A673 (cell line): ENCODE results near the gene PHAF1. TPM values are rescaled to one million over a fixed set of nuclear protein-coding genes. Genes with fewer than 3 reads are reported as not detected.

Experiments
- BruUV-seq: library from RNA; stranded (reverse); fragments of 400-500 nt; replicated peaks from 2 replicates; lab custom pipeline; 2021; lab: Mats Ljungman, UMichigan
- CTCF ChIA-PET: fragments of 300-600 bp; sonication (Branson Sonifier 250); formaldehyde crosslinking; loops from one replicate; lab custom pipeline; 2022; ENCODE audit warnings: antibody characterized with exemption; lab: Charles Lee
- POLR2A ChIA-PET: fragments of 300-600 bp; sonication (Branson Sonifier 250); formaldehyde crosslinking; loops from one replicate; lab custom pipeline; 2022; ENCODE audit warnings: antibody characterized with exemption; ENCODE audit not compliant: low non-redundant PET; lab: Charles Lee
- DNase-seq: peaks from one replicate; pipeline ENCODE4 v3.0.0-alpha.2; 2015; ENCODE audit warnings: low spot score
- H3K27ac ChIP-seq: fragments of 200-600 bp; sonication (generic); 2 replicates; pipeline ENCODE4 v1.5.1; 2016; ENCODE audit warnings: mixed run types, low read depth, mild to moderate bottlenecking, mixed read lengths, antibody characterized with exemption, low read length; ENCODE audit not compliant: poor library complexity, severe bottlenecking
- H3K27me3 ChIP-seq: fragments of 200-600 bp; sonication (generic); replicated peaks from 2 replicates; pipeline ENCODE4 v1.6.1; 2017; ENCODE audit warnings: mixed run types, low read depth, mild to moderate bottlenecking, mixed read lengths, antibody characterized with exemption, low read length; ENCODE audit not compliant: insufficient read depth, poor library complexity
- H3K36me3 ChIP-seq: fragments of 200-600 bp; sonication (generic); 2 replicates; pipeline ENCODE4 v1.6.1; 2016; ENCODE audit warnings: mixed run types, mild to moderate bottlenecking, mixed read lengths, antibody characterized with exemption, low read length; ENCODE audit not compliant: insufficient read depth, poor library complexity, severe bottlenecking
- H3K4me1 ChIP-seq: fragments of 200-600 bp; sonication (generic); 2 replicates; pipeline ENCODE4 v1.6.1; 2017; ENCODE audit warnings: mixed run types, mild to moderate bottlenecking, mixed read lengths, antibody characterized with exemption, low read length; ENCODE audit not compliant: insufficient read depth, poor library complexity, severe bottlenecking
- H3K4me3 ChIP-seq: fragments of 200-600 bp; sonication (generic); 2 replicates; pipeline ENCODE4 v1.5.1; 2016; ENCODE audit warnings: low read depth, mixed run types, mild to moderate bottlenecking, mixed read lengths, low read length; ENCODE audit not compliant: poor library complexity, severe bottlenecking
- H3K9me3 ChIP-seq: fragments of 200-600 bp; sonication (generic); 2 replicates; pipeline ENCODE4 v1.6.1; 2016; ENCODE audit warnings: mixed run types, low read depth, mild to moderate bottlenecking, mixed read lengths, antibody characterized with exemption, low read length; ENCODE audit not compliant: poor library complexity, severe bottlenecking
- EZH2 ChIP-seq: fragments of 200-600 bp; sonication (generic); IDR thresholded peaks from 2 replicates; pipeline ENCODE4 v1.6.1; 2017; ENCODE audit warnings: borderline replicate concordance, low read depth, mild to moderate bottlenecking, mixed read lengths, antibody characterized with exemption, low read length; ENCODE audit not compliant: poor library complexity, severe bottlenecking
- intact Hi-C: fragments of 100-400 bp; cut with micrococcal nuclease; formaldehyde crosslinking; loops from one replicate; pipeline ENCODE4 v1.10.0; 2022; ENCODE audit not compliant: unreplicated experiment
- total RNA-seq: library from RNA; stranded (reverse); gene quantifications from 2 replicates; pipeline ENCODE4 v1.2.3, GENCODE V29; 2021
- TF ChIP-seq, protein P1 (sequence below): fragments of 300-800, 200-600 bp; sonication (generic); conservative IDR thresholded peaks from 2 replicates; pipeline ENCODE4 v1.5.1; 2017; ENCODE audit warnings: low read depth, mild to moderate bottlenecking, antibody characterized with exemption, low read length, moderate library complexity, mixed read lengths

Gene PHAF1
- total RNA-seq, 1 experiment from 2014 or later: 23.2 TPM

DNA sequence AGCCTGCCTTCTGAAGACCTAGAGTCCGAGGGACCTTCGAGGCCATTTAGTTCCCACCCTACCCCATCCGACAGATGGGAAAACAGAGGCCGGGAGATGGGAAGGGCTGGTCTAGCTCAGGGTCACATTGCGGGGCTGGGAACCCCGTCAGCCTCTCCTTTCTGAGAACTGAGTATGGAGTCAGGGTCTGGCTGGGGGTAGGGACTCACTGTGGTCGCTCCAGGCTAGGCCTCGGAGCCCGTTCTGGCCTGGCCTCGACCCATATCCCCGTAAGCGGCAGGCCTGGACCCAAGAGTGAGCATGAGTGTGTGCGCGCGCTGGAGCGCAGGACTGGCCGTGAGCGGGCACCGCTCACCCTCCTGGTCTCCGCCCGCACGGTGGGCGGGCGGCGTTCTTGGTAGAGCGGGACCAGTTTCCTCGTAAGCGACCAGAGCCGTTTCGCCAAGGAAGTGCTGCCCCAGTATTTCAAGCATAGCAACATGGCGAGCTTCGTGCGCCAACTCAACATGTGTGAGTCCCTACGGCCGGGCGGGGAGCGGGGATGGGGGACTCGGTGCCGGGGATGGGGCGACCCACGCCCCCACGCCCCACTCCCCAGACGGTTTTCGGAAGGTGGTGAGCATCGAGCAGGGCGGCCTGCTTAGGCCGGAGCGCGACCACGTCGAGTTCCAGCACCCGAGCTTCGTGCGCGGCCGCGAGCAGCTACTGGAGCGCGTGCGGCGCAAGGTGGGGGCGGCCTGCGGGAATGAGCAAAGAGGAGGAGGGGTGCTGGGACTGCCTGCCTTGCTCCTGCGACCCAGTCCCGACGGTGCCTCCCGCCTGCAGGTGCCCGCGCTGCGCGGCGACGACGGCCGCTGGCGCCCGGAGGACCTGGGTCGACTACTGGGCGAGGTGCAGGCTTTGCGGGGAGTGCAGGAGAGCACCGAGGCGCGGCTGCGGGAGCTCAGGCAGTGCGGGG is 55.7 kb downstream of the PHAF1 start:
- ChIA-PET POLR2A (no interaction called here), CTCF (no interaction called here)
- Histone ChIP-seq H3K4me1 (peaks cover 8% of the 10 kb centered on the region), H3K36me3 (no peaks in the 10 kb centered on the region), H3K9me3 (no peaks in the 10 kb centered on the region), H3K4me3 (no peak overlapping the region), H3K27ac (no peak overlapping the region), H3K27me3 (no peaks in the 10 kb centered on the region)
- no TSS peak for BruUV-seq
- intact Hi-C loops: no loop called here
- DNase-seq: no peak
- no peak for TF ChIP-seq EZH2
- TF ChIP-seq, protein P1, sequence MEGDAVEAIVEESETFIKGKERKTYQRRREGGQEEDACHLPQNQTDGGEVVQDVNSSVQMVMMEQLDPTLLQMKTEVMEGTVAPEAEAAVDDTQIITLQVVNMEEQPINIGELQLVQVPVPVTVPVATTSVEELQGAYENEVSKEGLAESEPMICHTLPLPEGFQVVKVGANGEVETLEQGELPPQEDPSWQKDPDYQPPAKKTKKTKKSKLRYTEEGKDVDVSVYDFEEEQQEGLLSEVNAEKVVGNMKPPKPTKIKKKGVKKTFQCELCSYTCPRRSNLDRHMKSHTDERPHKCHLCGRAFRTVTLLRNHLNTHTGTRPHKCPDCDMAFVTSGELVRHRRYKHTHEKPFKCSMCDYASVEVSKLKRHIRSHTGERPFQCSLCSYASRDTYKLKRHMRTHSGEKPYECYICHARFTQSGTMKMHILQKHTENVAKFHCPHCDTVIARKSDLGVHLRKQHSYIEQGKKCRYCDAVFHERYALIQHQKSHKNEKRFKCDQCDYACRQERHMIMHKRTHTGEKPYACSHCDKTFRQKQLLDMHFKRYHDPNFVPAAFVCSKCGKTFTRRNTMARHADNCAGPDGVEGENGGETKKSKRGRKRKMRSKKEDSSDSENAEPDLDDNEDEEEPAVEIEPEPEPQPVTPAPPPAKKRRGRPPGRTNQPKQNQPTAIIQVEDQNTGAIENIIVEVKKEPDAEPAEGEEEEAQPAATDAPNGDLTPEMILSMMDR: no peak

DNA sequence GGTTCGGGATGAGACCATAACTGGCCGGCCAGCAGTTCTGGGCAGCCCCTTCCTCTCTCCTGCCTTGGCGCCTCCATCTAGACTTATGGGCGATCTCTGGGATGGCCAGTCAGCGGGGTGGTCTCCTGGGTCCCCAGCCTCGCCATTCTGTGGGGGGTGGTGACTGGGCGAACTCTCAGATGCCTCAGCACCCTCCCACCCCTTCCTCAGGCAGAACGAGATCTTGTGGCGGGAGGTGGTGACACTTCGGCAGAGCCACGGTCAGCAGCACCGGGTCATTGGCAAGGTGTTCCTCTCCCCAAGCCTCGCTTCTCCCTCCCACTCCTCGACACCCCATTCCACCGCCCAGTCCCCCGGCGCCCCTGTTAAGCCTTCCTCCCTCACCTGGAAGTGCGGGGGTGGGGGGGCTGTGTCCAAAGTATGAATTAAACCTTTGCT is 56.4 kb downstream of the PHAF1 start:
- H3K27me3 ChIP-seq: no peaks in the 10 kb centered on the region
- intact Hi-C loops: no loop called here
- peaks cover 13% of the 10 kb centered on the region for H3K4me1 ChIP-seq

DNA sequence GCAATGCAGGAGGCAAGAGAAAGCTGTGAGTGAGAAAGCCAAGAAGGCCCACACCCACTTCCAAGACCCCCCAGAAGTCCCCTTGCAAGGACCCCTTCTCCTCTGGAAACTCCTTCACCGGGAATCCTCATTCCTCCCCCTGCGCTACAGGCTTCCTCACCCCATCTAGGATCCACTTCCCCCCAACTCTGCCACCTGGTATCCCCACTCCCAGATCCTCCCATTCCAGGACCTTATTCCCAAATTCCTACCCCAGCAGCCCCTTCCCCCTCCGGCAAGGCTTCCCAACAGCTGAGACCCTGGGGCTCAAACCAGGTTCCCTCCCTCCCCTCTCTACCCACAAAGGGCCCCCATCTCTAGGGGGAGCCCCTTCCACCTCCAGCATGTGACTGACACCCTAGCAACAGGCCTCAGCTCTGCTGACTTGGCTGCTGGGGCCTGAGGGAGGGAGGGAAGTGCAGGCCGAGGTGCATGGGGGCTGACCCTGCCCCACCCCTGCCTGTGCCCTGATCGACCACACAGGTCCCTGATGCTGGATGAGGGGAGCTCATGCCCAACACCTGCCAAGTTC is 56.9 kb downstream of the PHAF1 start:
- Histone ChIP-seq H3K27me3 (no peaks in the 10 kb centered on the region), H3K36me3 (no peaks in the 10 kb centered on the region), H3K4me3 (no peak overlapping the region), H3K9me3 (no peaks in the 10 kb centered on the region), H3K4me1 (peaks cover 14% of the 10 kb centered on the region), H3K27ac (no peak overlapping the region)
- TF ChIP-seq, protein P1: no peak
- no peak for TF ChIP-seq EZH2
- ChIA-PET CTCF (no interaction called here), POLR2A (no interaction called here)
- DNase-seq: no peak
- intact Hi-C loops: no loop called here
- no TSS peak for BruUV-seq

More for the DNA sequence above, 56.4 kb downstream of the PHAF1 start:
- TF ChIP-seq EZH2: no peak
- TF ChIP-seq, protein P1: no peak
- CTCF ChIA-PET: no interaction called here
- no peak for DNase-seq
- Histone ChIP-seq H3K36me3 (no peaks in the 10 kb centered on the region), H3K9me3 (no peaks in the 10 kb centered on the region), H3K27ac (no peak overlapping the region), H3K4me3 (no peak overlapping the region)
- no TSS peak for BruUV-seq
- POLR2A ChIA-PET: no interaction called here
